GM19238 (cell line): ENCODE data around the gene BEX3.
"Not testable (repeated sequence)": the region's sequence is repeated elsewhere in the genome, so short reads cannot be mapped to it uniquely, and the experiment has no call there.

Experiments used
- DNase-seq: peaks from one replicate; pipeline ENCODE4 v3.0.0; 2011; ENCODE audit warnings: low spot score; ENCODE audit not compliant: insufficient read length

BEX3 gene

GRCh38 chrX:103376118-103376978, at the start of gene BEX3:
Gene BEX3, plus strand, starts transcription at chrX:103376538. Its CDS starts 984 bp downstream, at chrX:103377522.
- no peak for DNase-seq

DNA sequence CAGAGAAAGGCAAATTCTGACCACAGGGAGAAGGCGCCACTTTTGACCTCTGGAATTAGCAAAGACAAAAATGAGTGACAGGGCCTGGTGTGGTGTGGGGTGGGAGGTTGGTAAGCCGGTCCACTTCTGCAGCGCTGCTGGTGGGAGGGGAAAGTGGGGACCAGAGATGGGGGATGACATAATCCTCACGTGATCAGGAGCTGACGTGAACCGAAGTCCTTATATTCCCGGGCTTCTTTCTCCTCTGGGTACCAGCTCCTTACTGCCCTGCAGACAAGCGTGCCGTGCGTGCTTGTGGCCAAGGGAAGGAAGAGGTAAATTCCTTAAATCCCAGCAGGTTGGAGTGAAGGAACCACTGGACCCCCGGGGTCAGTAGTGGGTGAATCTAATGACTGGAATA, 46.3 kb upstream of the BEX3 start, which contains the start of gene TCEAL7:
Gene TCEAL7 (plus strand): TSS at position 249 of the 400 bp plus-strand sequence. CDS start 1,165 bp downstream, outside the sequence.
- no peak for DNase-seq

DNA sequence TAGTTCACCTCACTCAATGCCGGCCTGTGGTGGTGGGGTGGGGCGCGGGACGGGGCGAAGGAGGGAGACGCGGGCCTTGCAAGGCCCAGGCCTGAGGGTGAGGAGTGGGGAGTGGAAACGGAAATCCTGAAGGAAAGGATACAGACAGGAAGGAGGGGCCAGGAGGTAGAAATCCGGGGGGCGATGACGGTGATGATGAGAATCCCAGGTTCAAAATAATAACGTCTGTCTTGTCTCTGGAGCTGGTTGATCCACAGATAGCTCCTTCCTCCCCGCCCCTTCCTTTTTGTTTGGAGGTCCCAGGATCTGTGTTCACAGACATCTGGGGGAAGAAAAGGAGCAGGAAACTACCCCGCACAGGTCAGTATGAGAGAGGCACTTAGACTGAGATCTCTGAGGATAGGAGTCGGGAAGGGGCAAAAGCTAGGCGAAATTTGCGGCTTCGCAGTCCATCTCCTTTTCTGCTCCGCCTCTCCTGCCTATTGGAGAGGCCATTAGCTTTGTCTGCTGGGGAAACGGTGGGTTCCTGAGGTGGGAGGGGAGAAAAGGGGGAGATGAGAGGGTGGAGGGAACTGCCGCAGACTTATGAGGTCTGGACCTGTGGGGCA, 45.6 kb upstream of the BEX3 start:
- no peak for DNase-seq

- DNase-seq, result no peak
These were observed 37.7 kb upstream of the BEX3 start for GRCh38 chrX:103338663-103339062.

DNA sequence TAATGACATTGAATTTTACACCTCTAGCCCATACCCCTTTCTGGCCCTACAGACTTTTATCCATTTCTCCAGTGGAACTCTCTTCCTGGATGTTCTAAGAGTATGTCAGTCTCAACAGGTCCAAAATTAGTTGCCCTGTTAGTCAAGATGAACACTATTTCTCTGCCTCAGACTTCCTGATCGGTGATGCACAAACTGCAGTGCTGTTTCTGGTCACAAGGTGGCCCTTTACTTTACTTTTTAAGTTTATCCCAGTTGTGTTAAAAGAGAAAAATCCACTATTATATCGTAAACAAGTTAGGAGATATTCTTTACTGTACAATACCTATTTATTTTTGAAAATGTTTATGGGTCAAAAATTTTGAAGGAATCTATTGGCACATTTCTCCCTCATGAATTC, 33.2 kb upstream of the BEX3 start:
- DNase-seq, result no peak

DNA sequence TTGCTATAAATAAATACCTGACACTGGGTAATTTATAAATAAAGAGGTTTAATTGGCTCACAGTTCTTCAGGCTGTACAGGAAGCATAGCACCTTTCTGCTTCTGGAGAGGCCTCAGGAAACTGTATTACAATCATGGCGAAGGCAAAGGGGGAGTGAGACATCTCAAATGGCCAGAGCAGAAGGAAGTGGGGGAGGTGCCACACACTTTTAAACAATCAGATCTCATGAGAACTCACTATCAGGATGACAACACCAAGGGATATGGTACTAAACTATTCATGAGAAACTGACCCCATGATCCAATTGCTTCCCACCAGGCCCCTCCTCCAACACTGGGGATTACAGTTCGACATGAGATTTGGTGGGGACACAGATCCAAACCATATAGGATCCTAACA, 31.7 kb upstream of the BEX3 start:
- DNase-seq, result no peak

GRCh38 chrX:103347682-103348397, 28.5 kb upstream of the BEX3 start:
- no peak for DNase-seq

- no peak for DNase-seq
These were observed 20.1 kb upstream of the BEX3 start, which contains the start of gene TCEAL9 for GRCh38 chrX:103356130-103356798. Gene TCEAL9, plus strand, starts transcription at chrX:103356506. Its CDS starts 1,179 bp downstream, at chrX:103357685.

DNA sequence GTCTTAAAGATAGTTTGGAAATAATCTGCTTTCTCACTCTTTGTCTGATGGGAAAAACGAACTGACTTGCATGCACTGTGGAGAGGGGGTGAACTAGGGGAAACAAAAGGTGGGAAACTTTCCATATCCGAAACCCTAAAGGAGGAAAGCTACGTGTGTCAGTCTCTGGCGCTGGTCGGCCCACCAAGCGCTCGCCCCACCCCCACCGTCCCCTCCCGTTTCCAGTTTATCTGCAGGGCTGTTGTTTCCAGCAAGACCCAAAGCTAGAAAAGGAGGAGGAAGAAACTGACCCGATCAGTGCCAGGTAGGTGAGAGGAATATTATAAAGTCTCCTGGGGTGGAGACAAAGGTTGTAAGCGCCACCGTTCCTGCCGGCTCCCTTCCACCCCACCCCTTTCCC, 19.5 kb upstream of the BEX3 start:
- DNase-seq, result no peak

GRCh38 chrX:103357871-103358270, 18.5 kb upstream of the BEX3 start:
- no peak for DNase-seq

DNA sequence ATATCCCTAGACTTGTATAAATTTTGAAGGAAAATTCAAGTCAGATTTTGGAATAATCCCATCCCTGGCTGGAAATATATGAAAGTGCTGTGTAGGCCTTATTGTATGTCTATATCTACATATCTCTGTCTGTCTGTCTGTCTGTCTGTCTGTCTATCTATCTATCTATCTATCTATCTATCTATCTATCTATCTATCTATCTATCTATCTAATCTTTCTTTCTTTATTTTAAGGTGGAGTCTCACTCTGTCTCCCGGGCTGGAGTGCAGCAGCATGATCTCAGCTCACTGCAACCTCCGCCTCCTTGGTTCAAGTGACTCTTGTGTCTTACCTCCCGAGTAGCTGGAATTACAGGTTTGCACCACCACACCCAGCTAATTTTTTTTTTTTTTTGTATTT, 16.7 kb upstream of the BEX3 start:
- not testable (repeated sequence) for DNase-seq

DNA sequence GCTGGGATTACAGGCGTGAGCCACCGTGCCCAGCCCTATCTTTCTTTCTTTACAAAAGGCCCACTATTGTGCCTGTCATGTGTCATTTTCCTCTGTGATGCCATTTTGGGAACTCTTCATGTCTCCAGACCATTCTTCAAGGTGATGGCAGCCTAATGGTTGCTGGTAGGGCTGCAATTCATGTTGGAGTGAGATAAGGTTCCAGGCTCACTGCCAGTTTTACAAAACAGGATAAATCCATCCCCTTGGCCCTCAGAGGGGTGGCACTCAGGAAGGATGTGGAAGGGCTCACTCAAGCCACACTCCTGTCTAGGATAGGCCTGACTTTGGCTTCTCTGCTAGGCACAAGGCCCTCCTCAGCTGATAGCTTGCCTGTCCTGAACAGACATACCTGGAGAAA, 16.2 kb upstream of the BEX3 start:
- DNase-seq, result no peak

GRCh38 chrX:103360916-103361315, 15.4 kb upstream of the BEX3 start:
- no peak for DNase-seq

- no peak for DNase-seq
These were observed 14.5 kb upstream of the BEX3 start for GRCh38 chrX:103361798-103362197.

- no peak for DNase-seq
These were observed 13.9 kb upstream of the BEX3 start for GRCh38 chrX:103362474-103362873.

- DNase-seq, result no peak
These were observed 13.3 kb upstream of the BEX3 start for GRCh38 chrX:103363046-103363445.

DNA sequence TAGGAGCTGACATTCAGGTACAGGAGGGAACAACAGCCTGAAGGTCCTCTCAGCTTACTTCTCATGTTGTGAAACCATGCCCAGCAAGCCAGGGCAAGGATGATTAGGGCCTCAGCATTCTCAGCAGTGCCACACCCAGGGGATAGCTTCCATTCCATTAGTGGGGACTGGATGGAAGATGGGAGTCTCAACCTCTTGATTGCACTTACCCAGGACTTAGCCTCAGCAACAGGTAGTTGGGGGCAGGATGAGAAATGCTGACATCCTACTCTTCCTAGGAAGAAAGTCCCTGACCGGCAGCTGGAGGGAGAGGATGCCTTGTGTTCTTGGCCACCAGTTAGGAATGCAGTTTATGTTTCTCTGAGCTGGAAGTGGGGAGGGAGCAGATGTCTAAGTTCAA, 8.8 kb upstream of the BEX3 start:
- DNase-seq, result no peak

DNA sequence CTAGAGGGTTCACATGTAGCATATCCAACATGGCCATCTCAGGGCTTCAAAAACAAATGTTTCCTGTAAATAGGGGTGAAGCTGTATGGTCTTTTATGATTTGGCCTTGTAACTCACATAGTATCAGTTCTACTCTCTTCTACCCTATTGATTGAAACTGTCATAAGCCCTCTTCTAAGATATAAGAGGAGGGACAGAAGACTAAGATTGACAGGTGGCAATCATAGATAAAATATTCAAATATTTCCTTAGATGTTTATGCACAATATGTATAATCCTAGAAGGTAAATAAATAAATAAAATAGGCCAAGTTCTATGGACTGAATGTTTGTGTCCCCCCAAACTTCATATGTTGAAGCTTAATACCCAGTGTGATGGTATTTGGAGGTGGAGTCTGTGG, 6.9 kb upstream of the BEX3 start:
- DNase-seq, result no peak

DNA sequence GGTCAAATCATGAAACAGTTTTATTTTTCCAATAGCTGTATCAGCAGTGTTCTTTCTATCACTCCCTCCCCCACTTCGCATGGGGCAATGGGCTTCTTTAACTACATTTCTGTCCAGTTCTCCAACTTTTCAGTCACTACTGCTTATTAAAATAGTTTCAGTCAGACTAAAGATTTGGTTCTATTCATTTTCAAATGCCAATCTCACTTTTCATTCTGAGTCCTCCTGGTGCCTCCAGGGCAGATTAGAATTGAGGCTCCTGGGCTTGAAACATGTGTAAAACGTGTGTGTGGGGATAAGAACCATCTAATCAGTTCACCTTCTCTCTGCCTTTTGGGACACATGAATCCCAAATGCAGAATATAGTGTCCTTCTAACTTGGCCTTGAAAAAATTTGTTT, 3.5 kb upstream of the BEX3 start:
- no peak for DNase-seq

- no peak for DNase-seq
These were observed 2.8 kb upstream of the BEX3 start for GRCh38 chrX:103373581-103373980.

DNA sequence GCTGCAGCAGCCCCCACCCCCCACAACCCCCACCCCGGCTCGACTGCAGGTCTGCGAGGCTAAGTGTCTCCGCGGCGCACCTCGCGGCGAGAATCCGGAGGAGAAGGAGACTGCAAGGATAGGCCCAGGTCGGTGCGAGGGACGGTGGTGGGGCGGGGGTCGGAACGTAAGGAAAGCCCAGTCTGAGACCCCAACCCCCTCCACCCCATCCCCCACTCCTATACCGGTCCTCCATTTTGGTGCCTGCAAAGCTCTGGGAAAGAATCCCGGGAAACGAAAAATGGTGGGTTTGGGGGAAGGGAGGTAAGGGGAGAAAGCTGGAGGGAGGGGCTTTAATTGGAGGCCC, 614 bp downstream of the BEX3 start:
- DNase-seq, result no peak

GRCh38 chrX:103378990-103379389, 2.7 kb downstream of the BEX3 start:
- DNase-seq, result no peak
